Endodermal cell (in vitro differentiated cells): Measurements from ENCODE around the gene ZNF710. TPM values are rescaled to one million over a fixed set of nuclear protein-coding genes. Genes with fewer than 3 reads are reported as not detected.

Source experiments
- DNase-seq: peaks from one replicate; pipeline ENCODE4 v3.0.0-alpha.2; 2017
- H3K27ac ChIP-seq: 2 replicates; pipeline ENCODE4 v1.5.1; 2013; ENCODE audit warnings: mild to moderate bottlenecking, low read depth, low read length, moderate library complexity
- H3K27me3 ChIP-seq: 2 replicates; pipeline ENCODE4 v1.6.1; 2013; ENCODE audit warnings: mild to moderate bottlenecking, low read length, moderate library complexity; ENCODE audit not compliant: insufficient read depth, control insufficient read depth, poor library complexity, severe bottlenecking
- H3K36me3 ChIP-seq: 2 replicates; pipeline ENCODE4 v1.7.0; 2013; ENCODE audit warnings: mild to moderate bottlenecking, low read length, moderate library complexity; ENCODE audit not compliant: control insufficient read depth, insufficient read depth
- H3K4me1 ChIP-seq: one replicate; pipeline ENCODE4 v1.7.0; 2013; ENCODE audit warnings: low read length; ENCODE audit not compliant: control insufficient read depth, insufficient read depth
- H3K4me3 ChIP-seq: 2 replicates; pipeline ENCODE4 v1.5.1; 2013; ENCODE audit warnings: mild to moderate bottlenecking, low read length, moderate library complexity
- H3K9ac ChIP-seq: 2 replicates; pipeline ENCODE4 v1.6.1; 2013; ENCODE audit warnings: mild to moderate bottlenecking, low read length, moderate library complexity; ENCODE audit not compliant: poor library complexity, severe bottlenecking; ENCODE audit errors: extremely low read depth
- H3K9me3 ChIP-seq: 2 replicates; pipeline ENCODE4 v1.6.1; 2013; ENCODE audit warnings: mild to moderate bottlenecking, low read length, moderate library complexity; ENCODE audit not compliant: control insufficient read depth
- H3K27ac Mint-ChIP-seq: 2 replicates; pipeline ENCODE4 v1.8.0; 2020; ENCODE audit warnings: mixed read lengths
- H3K27me3 Mint-ChIP-seq: 2 replicates; pipeline ENCODE4 v1.8.0; 2021; ENCODE audit warnings: mild to moderate bottlenecking, mixed read lengths; ENCODE audit not compliant: insufficient read depth
- H3K36me3 Mint-ChIP-seq: 2 replicates; pipeline ENCODE4 v1.8.0; 2020; ENCODE audit warnings: low read depth, mixed read lengths
- H3K4me1 Mint-ChIP-seq: 2 replicates; pipeline ENCODE4 v1.8.0; 2020; ENCODE audit warnings: mixed read lengths
- H3K4me3 Mint-ChIP-seq: 2 replicates; pipeline ENCODE4 v1.8.0; 2020; ENCODE audit warnings: mild to moderate bottlenecking, moderate library complexity, mixed read lengths
- H3K9me3 Mint-ChIP-seq: 2 replicates; pipeline ENCODE4 v1.8.0; 2020; ENCODE audit warnings: mild to moderate bottlenecking, mixed read lengths
- WGBS, 2 experiments: methylation state at CpG; one replicate each; pipeline versions ENCODE4 v1.1.5 to v1.1.7; 2013; ENCODE audit warnings: missing lambda C conversion rate in 2 of 2, mixed read lengths in 1 of 2; ENCODE audit not compliant: insufficient coverage in 1 of 2, insufficient read length in 1 of 2; 5-methylcytosine and 5-hydroxymethylcytosine counted together
- total RNA-seq, 2 donors: library from RNA; stranded (reverse); fragmentation: NEBNext Ultra II Directional in 1 of 2; extraction: Animal tissue kit (Norgen Biotek cat#: 25700) in 1 of 2; gene quantifications; 2 replicates in 1 of 2; 3 replicates in 1 of 2; pipeline ENCODE4 v1.2.1, GENCODE V29; 2021
- TF ChIP-seq, protein P1 (sequence below): fragments of 200-600 bp; sonication (generic); conservative IDR thresholded peaks from 2 replicates; pipeline ENCODE4 v1.5.0; 2021; ENCODE audit warnings: antibody characterized with exemption, mild to moderate bottlenecking

Gene ZNF710
- total RNA-seq, 2 donors from 2014 or later: 31.8 to 39.1 TPM

DNA sequence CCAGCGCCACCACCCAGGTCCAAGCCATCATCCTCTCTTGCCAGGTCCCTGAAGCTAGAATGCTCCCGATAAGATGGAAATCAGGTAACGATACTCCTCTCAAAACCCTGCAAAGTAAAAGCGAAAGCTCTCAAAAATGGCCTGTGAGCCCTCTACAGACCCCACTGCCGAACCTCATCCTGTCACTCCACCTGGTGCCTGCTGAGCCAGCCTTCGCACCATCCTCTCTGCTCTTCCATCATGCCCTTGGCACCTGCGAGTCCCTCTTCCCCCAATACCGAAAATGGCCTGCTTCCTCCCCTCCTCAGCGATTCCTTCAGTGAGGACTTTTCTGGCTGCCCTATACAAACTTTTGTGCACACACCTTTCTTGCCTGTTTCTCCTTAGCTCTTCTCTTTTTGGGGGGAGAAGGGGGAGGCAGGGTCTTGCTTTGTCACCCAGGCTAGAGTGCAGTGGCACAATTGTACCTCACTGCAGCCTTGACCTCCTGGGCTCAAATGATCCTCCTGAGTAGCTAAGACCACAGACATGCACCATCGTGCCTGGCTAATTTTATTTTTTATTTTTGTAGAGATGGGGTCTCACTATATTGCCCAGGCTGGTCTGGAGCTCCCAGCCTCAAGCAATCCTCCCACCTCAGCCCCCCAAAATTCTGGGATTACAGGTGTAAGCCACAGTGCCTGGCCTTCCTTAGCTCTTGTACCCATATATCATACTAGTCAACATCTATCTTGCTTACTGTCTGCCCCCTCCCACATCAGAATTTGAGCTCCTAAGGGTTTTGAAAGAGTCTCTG, 98.1 kb downstream of the ZNF710 start:
- Histone ChIP-seq H3K9me3 (no peaks in the 10 kb centered on the region), H3K27me3 (peaks cover 52% of the 10 kb centered on the region), H3K4me1 (peaks cover 2% of the 10 kb centered on the region), H3K4me3 (no peak overlapping the region), H3K36me3 (no peaks in the 10 kb centered on the region), H3K27ac (no peak overlapping the region), H3K9ac (no peak overlapping the region)
- Mint-ChIP-seq H3K4me3 (no peak overlapping the region), H3K4me1 (peaks cover 24% of the 10 kb centered on the region), H3K9me3 (no peaks in the 10 kb centered on the region), H3K36me3 (no peaks in the 10 kb centered on the region), H3K27ac (no peak overlapping the region), H3K27me3 (peaks cover 87% of the 10 kb centered on the region)
- DNase-seq: no peak
- TF ChIP-seq, protein P1, sequence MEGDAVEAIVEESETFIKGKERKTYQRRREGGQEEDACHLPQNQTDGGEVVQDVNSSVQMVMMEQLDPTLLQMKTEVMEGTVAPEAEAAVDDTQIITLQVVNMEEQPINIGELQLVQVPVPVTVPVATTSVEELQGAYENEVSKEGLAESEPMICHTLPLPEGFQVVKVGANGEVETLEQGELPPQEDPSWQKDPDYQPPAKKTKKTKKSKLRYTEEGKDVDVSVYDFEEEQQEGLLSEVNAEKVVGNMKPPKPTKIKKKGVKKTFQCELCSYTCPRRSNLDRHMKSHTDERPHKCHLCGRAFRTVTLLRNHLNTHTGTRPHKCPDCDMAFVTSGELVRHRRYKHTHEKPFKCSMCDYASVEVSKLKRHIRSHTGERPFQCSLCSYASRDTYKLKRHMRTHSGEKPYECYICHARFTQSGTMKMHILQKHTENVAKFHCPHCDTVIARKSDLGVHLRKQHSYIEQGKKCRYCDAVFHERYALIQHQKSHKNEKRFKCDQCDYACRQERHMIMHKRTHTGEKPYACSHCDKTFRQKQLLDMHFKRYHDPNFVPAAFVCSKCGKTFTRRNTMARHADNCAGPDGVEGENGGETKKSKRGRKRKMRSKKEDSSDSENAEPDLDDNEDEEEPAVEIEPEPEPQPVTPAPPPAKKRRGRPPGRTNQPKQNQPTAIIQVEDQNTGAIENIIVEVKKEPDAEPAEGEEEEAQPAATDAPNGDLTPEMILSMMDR: no peak
- WGBS, 2 experiments: 91 to 96% methylated on average over 4 to 9 of the region's 10 CpGs

DNA sequence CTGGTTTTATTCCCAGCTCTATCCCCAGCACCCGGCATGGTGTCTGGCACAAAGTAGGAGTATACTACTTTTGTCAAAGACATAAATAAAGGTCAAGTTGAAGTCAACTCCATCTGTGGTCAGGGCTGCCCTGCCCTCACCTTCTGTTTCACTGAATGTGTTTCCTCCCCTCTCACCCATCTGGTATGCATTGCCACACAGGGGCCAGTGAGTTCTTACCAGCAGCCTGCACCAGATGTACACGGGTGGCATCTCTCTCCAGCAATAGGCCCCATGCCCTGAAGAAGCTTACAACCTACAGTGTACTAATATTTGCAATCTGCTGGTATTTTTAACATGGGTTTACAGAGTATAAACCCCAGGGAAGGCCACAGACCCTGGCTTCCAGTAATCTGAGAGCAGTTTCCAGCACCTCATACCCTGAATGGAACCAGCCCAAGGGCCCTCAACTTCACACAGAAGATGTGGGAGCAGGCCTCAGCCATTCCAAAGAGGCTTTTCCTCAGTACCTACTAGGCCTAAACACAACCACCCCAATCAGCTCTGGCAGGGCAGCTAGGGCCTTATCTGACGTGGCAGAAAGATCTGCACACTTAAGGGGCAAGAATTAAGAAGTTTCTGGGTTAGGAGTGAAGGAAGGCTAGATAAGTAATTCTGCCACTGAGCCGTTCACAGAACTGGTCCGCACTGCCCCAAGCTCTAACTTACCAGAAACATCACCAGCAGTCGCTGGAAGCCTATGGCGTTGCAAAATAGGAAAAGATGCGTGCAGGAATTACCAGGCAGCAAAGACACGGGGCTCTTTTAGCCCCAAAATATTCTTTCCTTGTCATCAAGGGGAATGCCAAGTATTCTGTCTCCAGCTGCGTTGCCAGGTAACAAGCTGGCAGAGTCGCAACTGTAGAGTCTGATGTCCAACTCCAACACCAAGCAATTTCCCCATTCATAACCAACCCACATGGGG, 99.0 kb downstream of the ZNF710 start:
- peaks cover 23% of the 10 kb centered on the region for H3K4me1 Mint-ChIP-seq

More for the DNA sequence above, 99.0 kb downstream of the ZNF710 start:
- Histone ChIP-seq H3K9ac (no peak overlapping the region), H3K36me3 (no peaks in the 10 kb centered on the region), H3K27ac (no peak overlapping the region), H3K4me1 (peaks cover 2% of the 10 kb centered on the region), H3K27me3 (peaks cover 52% of the 10 kb centered on the region), H3K9me3 (no peaks in the 10 kb centered on the region), H3K4me3 (no peak overlapping the region)
- no peak for DNase-seq
- no peak overlapping the region for H3K27ac Mint-ChIP-seq
- H3K27me3 Mint-ChIP-seq: peaks cover 87% of the 10 kb centered on the region
- 92 to 95% methylated on average over 6 to 11 of the region's 11 CpGs for WGBS, 2 experiments
- TF ChIP-seq, protein P1: no peak
- H3K4me3 Mint-ChIP-seq: no peak overlapping the region
- H3K9me3 Mint-ChIP-seq: no peaks in the 10 kb centered on the region
- H3K36me3 Mint-ChIP-seq: no peaks in the 10 kb centered on the region
